T-cell (primary cell): ENCODE results near the gene TRAF3IP1. TPM values are rescaled to one million over a fixed set of nuclear protein-coding genes. Genes with fewer than 3 reads are reported as not detected.

Experiments
- ATAC-seq, 4 experiments: fragments of 200-7000 bp in 3 of 4; fragments of 150-1000 bp in 1 of 4; cut with Tn5 transposase; replicated peaks in 1 of 4; 1 replicate in 3 of 4; 2 replicates in 1 of 4; pipeline ENCODE4 v1.10.0; 2021; ENCODE audit warnings: moderate library complexity in 3 of 4, mild to moderate bottlenecking in 2 of 4, moderate number of reproducible peaks in 1 of 4
- CTCF ChIA-PET, 2 donors: fragments of 300-600 bp; sonication (Branson Sonifier 250); formaldehyde crosslinking; loops; one replicate each; lab custom pipeline; 2022; ENCODE audit warnings: antibody characterized with exemption in 2 of 2; lab: Charles Lee
- POLR2A ChIA-PET, 2 donors: fragments of 300-600 bp; sonication (Branson Sonifier 250); formaldehyde crosslinking; loops; one replicate each; lab custom pipeline; 2022; ENCODE audit warnings: antibody characterized with exemption in 2 of 2; lab: Charles Lee
- DNase-seq, 35 experiments: peaks; one replicate each; pipeline versions ENCODE4 v3.0.0 to v3.0.0-alpha.2; 2013 to 2023
- H3K27ac ChIP-seq: one replicate; pipeline ENCODE4 v1.5.1; 2013; ENCODE audit warnings: low read length
- H3K27me3 ChIP-seq, 2 experiments: replicated peaks in 1 of 2; 1 replicate in 1 of 2; 2 replicates in 1 of 2; pipeline versions ENCODE4 v1.6.1 to v1.7.0; 2013; ENCODE audit warnings: low read length in 1 of 2, mixed read lengths in 1 of 2; ENCODE audit not compliant: control insufficient read depth in 2 of 2, insufficient read depth in 2 of 2; ENCODE audit errors: extremely low read depth in 1 of 2
- H3K36me3 ChIP-seq, 2 donors: 1 replicate in 1 of 2; 2 replicates in 1 of 2; pipeline versions ENCODE4 v1.6.1 to v1.7.0; 2013; ENCODE audit warnings: low read length in 1 of 2; ENCODE audit not compliant: control insufficient read depth in 2 of 2, insufficient read depth in 1 of 2; ENCODE audit errors: extremely low read depth in 1 of 2
- H3K4me1 ChIP-seq, 2 experiments: 1 replicate in 1 of 2; 2 replicates in 1 of 2; pipeline versions ENCODE4 v1.6.1 to v1.7.0; 2013; ENCODE audit warnings: low read length in 2 of 2, mixed read lengths in 1 of 2; ENCODE audit not compliant: insufficient read depth in 2 of 2, control insufficient read depth in 1 of 2; ENCODE audit errors: extremely low read depth in 1 of 2
- H3K4me3 ChIP-seq, 2 donors: 1 replicate in 1 of 2; 2 replicates in 1 of 2; pipeline versions ENCODE4 v1.5.1 to v1.7.0; 2013; ENCODE audit warnings: mild to moderate bottlenecking in 2 of 2, low read length in 1 of 2, moderate library complexity in 1 of 2; ENCODE audit not compliant: control insufficient read depth in 1 of 2; ENCODE audit errors: extremely low read depth in 1 of 2
- H3K9me3 ChIP-seq: 2 replicates; pipeline ENCODE4 v1.7.0; 2013
- H3K27ac Mint-ChIP-seq, 2 donors: one replicate each; pipeline ENCODE4 v1.8.0; 2020 to 2021; ENCODE audit warnings: mild to moderate bottlenecking in 2 of 2, mixed read lengths in 2 of 2
- H3K27me3 Mint-ChIP-seq, 2 donors: one replicate each; pipeline ENCODE4 v1.8.0; 2021 to 2022; ENCODE audit warnings: mixed read lengths in 2 of 2
- H3K36me3 Mint-ChIP-seq: one replicate; pipeline ENCODE4 v1.8.0; 2021; ENCODE audit warnings: mixed read lengths
- H3K4me1 Mint-ChIP-seq, 3 donors: one replicate each; pipeline ENCODE4 v1.8.0; 2020 to 2022; ENCODE audit warnings: mixed read lengths in 3 of 3, mild to moderate bottlenecking in 1 of 3
- H3K4me3 Mint-ChIP-seq, 3 donors: one replicate each; pipeline ENCODE4 v1.8.0; 2020 to 2022; ENCODE audit warnings: mild to moderate bottlenecking in 3 of 3, mixed read lengths in 3 of 3, moderate library complexity in 3 of 3
- H3K9me3 Mint-ChIP-seq, 3 donors: one replicate each; pipeline ENCODE4 v1.8.0; 2020 to 2022; ENCODE audit warnings: mixed read lengths in 3 of 3
- WGBS: methylation state at CpG from one replicate; pipeline ENCODE4 v1.1.5; 2013; ENCODE audit warnings: missing lambda C conversion rate; ENCODE audit not compliant: insufficient coverage; 5-methylcytosine and 5-hydroxymethylcytosine counted together
- total RNA-seq, 35 experiments: library from RNA in 6 of 35; stranded (reverse) in 6 of 35; fragments of 120-200 nt in 1 of 35; gene quantifications; one replicate each; pipeline versions ENCODE4 v1.2.1 to v1.2.4 and lab custom pipeline; 2013 to 2026

The TRAF3IP1 gene
- total RNA-seq, 5 donors from 2014 or later (not counting 1 experiment from before 2014, with no cell fraction given) = 6.3 to 12.1 (median 11.8) TPM

- Mint-ChIP-seq H3K36me3 (peaks cover 32% of the 10 kb centered on the region), H3K4me1 (peaks cover 14 to 26% (median 18%) of the 10 kb centered on the region in 3 donors), H3K4me3 (no peak overlapping the region), H3K9me3 (no peaks in the 10 kb centered on the region), H3K27me3 (no peaks in the 10 kb centered on the region), H3K27ac (no peak overlapping the region)
- DNase-seq (no peak), ATAC-seq (no peak)
- Histone ChIP-seq H3K27ac (no peak overlapping the region), H3K27me3 (peaks cover 0 to 3% of the 10 kb centered on the region in 2 experiments), H3K4me1 (peaks cover 5 to 19% of the 10 kb centered on the region in 2 experiments), H3K9me3 (no peaks in the 10 kb centered on the region), H3K36me3 (peaks cover 0 to 5% of the 10 kb centered on the region in 2 donors), H3K4me3 (no peak overlapping the region)
- 88% methylated on average over 4 of the region's 5 CpGs for WGBS
- POLR2A ChIA-PET = no interaction called here
- CTCF ChIA-PET = no interaction called here
Measured at GRCh38 chr2:238382381-238382781, 62.1 kb downstream of the TRAF3IP1 start.

- WGBS = 93% methylated on average over 2 of the region's 5 CpGs
- H3K4me3 ChIP-seq = no peak overlapping the region
- ATAC-seq (no peak), DNase-seq (no peak)
- H3K27ac Mint-ChIP-seq = no peak overlapping the region
- H3K4me3 Mint-ChIP-seq = no peak overlapping the region
- peaks cover 3 to 19% of the 10 kb centered on the region in 2 experiments for H3K4me1 ChIP-seq
- peaks cover 0 to 3% of the 10 kb centered on the region in 2 experiments for H3K27me3 ChIP-seq
- H3K27ac ChIP-seq = no peak overlapping the region
- peaks cover 35% of the 10 kb centered on the region for H3K36me3 Mint-ChIP-seq
- H3K4me1 Mint-ChIP-seq = peaks cover 10 to 21% (median 16%) of the 10 kb centered on the region in 3 donors
- H3K27me3 Mint-ChIP-seq = no peaks in the 10 kb centered on the region
- CTCF ChIA-PET = no interaction called here
- no peaks in the 10 kb centered on the region for H3K9me3 Mint-ChIP-seq
- H3K9me3 ChIP-seq = no peaks in the 10 kb centered on the region
- H3K36me3 ChIP-seq = peaks cover 0 to 5% of the 10 kb centered on the region in 2 donors
- POLR2A ChIA-PET = no interaction called here
Measured at GRCh38 chr2:238383135-238383534, 62.8 kb downstream of the TRAF3IP1 start.

- Histone ChIP-seq H3K4me1 (peaks cover 3 to 16% of the 10 kb centered on the region in 2 experiments), H3K36me3 (peaks cover 0 to 5% of the 10 kb centered on the region in 2 donors), H3K4me3 (no peak overlapping the region), H3K27me3 (no peaks in the 10 kb centered on the region), H3K27ac (no peak overlapping the region), H3K9me3 (no peaks in the 10 kb centered on the region)
- Mint-ChIP-seq H3K27me3 (no peaks in the 10 kb centered on the region), H3K9me3 (no peaks in the 10 kb centered on the region), H3K4me3 (no peak overlapping the region), H3K36me3 (peaks cover 35% of the 10 kb centered on the region), H3K27ac (no peak overlapping the region), H3K4me1 (peaks cover 10 to 18% (median 16%) of the 10 kb centered on the region in 3 donors)
- no peak for DNase-seq
- ChIA-PET POLR2A (no interaction called here), CTCF (no interaction called here)
- ATAC-seq = no peak
- 81% methylated on average over 2 of the region's 7 CpGs for WGBS
Measured at GRCh38 chr2:238383743-238384380, 63.5 kb downstream of the TRAF3IP1 start.

GRCh38 chr2:238387332-238387731 is 67.0 kb downstream of the TRAF3IP1 start:
- ChIA-PET CTCF (no interaction called here), POLR2A (no interaction called here)
- peaks cover 19% of the 10 kb centered on the region for H3K36me3 Mint-ChIP-seq
- H3K9me3 Mint-ChIP-seq = no peaks in the 10 kb centered on the region
- Histone ChIP-seq H3K27me3 (no peaks in the 10 kb centered on the region), H3K9me3 (no peaks in the 10 kb centered on the region), H3K36me3 (peaks cover 0 to 5% of the 10 kb centered on the region in 2 donors), H3K4me3 (no peak overlapping the region), H3K4me1 (no peaks in the 10 kb centered on the region), H3K27ac (no peak overlapping the region)
- WGBS = no CpG with 5 or more reads among the region's 4 CpGs
- H3K4me3 Mint-ChIP-seq = no peak overlapping the region
- H3K4me1 Mint-ChIP-seq = peaks cover 0 to 7% (median 5%) of the 10 kb centered on the region in 3 donors
- DNase-seq (no peak), ATAC-seq (no peak)
- no peaks in the 10 kb centered on the region for H3K27me3 Mint-ChIP-seq
- no peak overlapping the region for H3K27ac Mint-ChIP-seq

- H3K36me3 Mint-ChIP-seq = peaks cover 6% of the 10 kb centered on the region
- ATAC-seq (no peak), DNase-seq (no peak)
- Histone ChIP-seq H3K9me3 (no peaks in the 10 kb centered on the region), H3K27me3 (no peaks in the 10 kb centered on the region), H3K4me1 (no peaks in the 10 kb centered on the region), H3K27ac (no peak overlapping the region), H3K36me3 (no peaks in the 10 kb centered on the region), H3K4me3 (no peak overlapping the region)
- no peaks in the 10 kb centered on the region for H3K27me3 Mint-ChIP-seq
- CTCF ChIA-PET = no interaction called here
- no peak overlapping the region for H3K27ac Mint-ChIP-seq
- H3K9me3 Mint-ChIP-seq = no peaks in the 10 kb centered on the region
- no peak overlapping the region for H3K4me3 Mint-ChIP-seq
- 84% methylated on average over 4 of the region's 8 CpGs for WGBS
- H3K4me1 Mint-ChIP-seq = peaks cover 0 to 7% (median 5%) of the 10 kb centered on the region in 3 donors
- POLR2A ChIA-PET = no interaction called here
Measured at GRCh38 chr2:238388794-238389193, 68.5 kb downstream of the TRAF3IP1 start.

DNA sequence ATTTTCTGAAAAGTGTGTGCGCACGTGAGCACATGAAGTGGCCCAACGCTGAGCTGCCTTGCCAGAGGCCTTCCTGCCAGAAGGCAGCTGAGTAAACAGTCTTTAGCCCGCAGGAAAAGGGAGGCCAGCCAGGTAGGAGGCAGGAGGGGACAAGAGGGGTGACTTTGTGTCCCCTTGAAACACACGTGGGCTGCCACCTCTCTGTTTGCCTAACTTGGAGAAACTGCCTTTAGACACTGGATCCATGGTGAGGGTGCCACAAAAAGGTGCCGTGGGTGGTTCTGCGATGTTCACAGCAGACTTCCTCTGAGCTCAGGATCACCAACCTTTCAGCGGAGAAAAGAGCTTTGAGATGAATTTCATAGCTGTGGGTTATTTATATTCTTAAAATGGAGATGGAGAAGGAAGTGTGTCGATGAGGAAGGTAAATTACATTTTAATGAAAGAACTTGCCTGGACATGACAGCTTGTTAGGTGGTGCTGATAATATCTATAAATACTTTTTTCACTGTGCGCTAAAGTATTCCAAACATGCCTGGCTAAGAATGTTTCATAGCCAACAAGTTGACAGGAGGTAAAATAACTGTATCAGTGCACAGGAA is 69.8 kb downstream of the TRAF3IP1 start:
- WGBS = 70% methylated on average over 8 of the region's 10 CpGs
- H3K27me3 ChIP-seq = no peaks in the 10 kb centered on the region
- Mint-ChIP-seq H3K36me3 (peaks cover 3% of the 10 kb centered on the region), H3K27me3 (no peaks in the 10 kb centered on the region), H3K4me1 (peaks cover 0 to 7% (median 5%) of the 10 kb centered on the region in 3 donors), H3K27ac (no peak overlapping the region), H3K4me3 (no peak overlapping the region), H3K9me3 (no peaks in the 10 kb centered on the region)
- H3K4me3 ChIP-seq = no peak overlapping the region
- CTCF ChIA-PET = no interaction called here
- no peak overlapping the region for H3K27ac ChIP-seq
- no peak for DNase-seq
- no peaks in the 10 kb centered on the region for H3K4me1 ChIP-seq
- ATAC-seq = no peak
- POLR2A ChIA-PET = no interaction called here
- H3K36me3 ChIP-seq = no peaks in the 10 kb centered on the region
- no peaks in the 10 kb centered on the region for H3K9me3 ChIP-seq
